T-helper 17 cell (primary cell): Measurements from ENCODE around the gene DPP4. TPM values are rescaled to one million over a fixed set of nuclear protein-coding genes. Genes with fewer than 3 reads are reported as not detected.

ENCODE experiments used
- ATAC-seq: fragments of 150-1000 bp; cut with Tn5 transposase; 2 replicates; pipeline ENCODE4 v1.10.0; 2021; ENCODE audit warnings: mild to moderate bottlenecking, moderate library complexity
- DNase-seq, 3 donors: peaks; one replicate each; pipeline versions ENCODE4 v3.0.0 to v3.0.0-alpha.2; 2020 to 2021
- H3K9me3 ChIP-seq: one replicate; pipeline ENCODE4 v1.7.0; 2013; ENCODE audit warnings: low read length, mild to moderate bottlenecking; ENCODE audit not compliant: control insufficient read depth, poor library complexity, severe bottlenecking
- H3K27ac Mint-ChIP-seq: one replicate; pipeline ENCODE4 v1.8.0; 2022; ENCODE audit warnings: mild to moderate bottlenecking, moderate library complexity, mixed read lengths
- H3K27me3 Mint-ChIP-seq: one replicate; pipeline ENCODE4 v1.8.0; 2022; ENCODE audit warnings: mixed read lengths
- H3K36me3 Mint-ChIP-seq: one replicate; pipeline ENCODE4 v1.8.0; 2022; ENCODE audit warnings: low read depth, mixed read lengths
- H3K4me1 Mint-ChIP-seq: one replicate; pipeline ENCODE4 v1.8.0; 2022; ENCODE audit warnings: mild to moderate bottlenecking, mixed read lengths
- H3K4me3 Mint-ChIP-seq: one replicate; pipeline ENCODE4 v1.8.0; 2022; ENCODE audit warnings: mild to moderate bottlenecking, moderate library complexity, mixed read lengths
- total RNA-seq, 4 donors: library from RNA in 2 of 4; stranded (reverse) in 2 of 4; gene quantifications; one replicate each; pipeline ENCODE4 v1.2.3 and lab custom pipeline; 2022 to 2026

The DPP4 gene
- total RNA-seq, 2 donors from 2014 or later = 53.6 to 57.3 TPM

GRCh38 chr2:161997916-161998471, 76.0 kb downstream of the DPP4 start:
- Mint-ChIP-seq H3K4me1 (peaks cover 49% of the 10 kb centered on the region), H3K36me3 (peaks cover 15% of the 10 kb centered on the region), H3K27ac (peak overlapping the region; percentile 99), H3K27me3 (no peaks in the 10 kb centered on the region), H3K4me3 (no peak overlapping the region)
- ATAC-seq = no peak
- peaks cover 4% of the 10 kb centered on the region for H3K9me3 ChIP-seq
- DNase-seq = no peak

GRCh38 chr2:161995553-161996016, 78.4 kb downstream of the DPP4 start:
- H3K36me3 Mint-ChIP-seq = peaks cover 5% of the 10 kb centered on the region
- DNase-seq (no peak), ATAC-seq (peak; percentile 65)
- H3K9me3 ChIP-seq = peaks cover 4% of the 10 kb centered on the region
- H3K4me1 Mint-ChIP-seq = peaks cover 57% of the 10 kb centered on the region
- peak overlapping the region; percentile 99 for H3K27ac Mint-ChIP-seq
- peak overlapping the region; percentile 83 for H3K4me3 Mint-ChIP-seq
- no peaks in the 10 kb centered on the region for H3K27me3 Mint-ChIP-seq

GRCh38 chr2:161994761-161995520, 79.1 kb downstream of the DPP4 start:
- peak overlapping the region; percentile 99 for H3K27ac Mint-ChIP-seq
- H3K36me3 Mint-ChIP-seq = peaks cover 5% of the 10 kb centered on the region
- ATAC-seq (no peak), DNase-seq (no peak)
- peaks cover under 1% of the 10 kb centered on the region for H3K9me3 ChIP-seq
- peak overlapping the region; percentile 83 for H3K4me3 Mint-ChIP-seq
- H3K4me1 Mint-ChIP-seq = peaks cover 56% of the 10 kb centered on the region
- H3K27me3 Mint-ChIP-seq = no peaks in the 10 kb centered on the region

- H3K36me3 Mint-ChIP-seq = no peaks in the 10 kb centered on the region
- H3K9me3 ChIP-seq = no peaks in the 10 kb centered on the region
- DNase-seq (peak in 1 of 3 donors; percentile 22), ATAC-seq (peak; percentile 85)
- no peaks in the 10 kb centered on the region for H3K27me3 Mint-ChIP-seq
- H3K4me1 Mint-ChIP-seq = peaks cover 42% of the 10 kb centered on the region
- peak overlapping the region; percentile 93 for H3K4me3 Mint-ChIP-seq
- H3K27ac Mint-ChIP-seq = peak overlapping the region; percentile 99
Observed at GRCh38 chr2:161992531-161992930, 81.5 kb downstream of the DPP4 start.

- ATAC-seq = no peak
- H3K36me3 Mint-ChIP-seq = no peaks in the 10 kb centered on the region
- no peaks in the 10 kb centered on the region for H3K27me3 Mint-ChIP-seq
- peak overlapping the region; percentile 99 for H3K27ac Mint-ChIP-seq
- DNase-seq = no peak
- peaks cover 40% of the 10 kb centered on the region for H3K4me1 Mint-ChIP-seq
- no peaks in the 10 kb centered on the region for H3K9me3 ChIP-seq
- H3K4me3 Mint-ChIP-seq = no peak overlapping the region
Observed at GRCh38 chr2:161991991-161992390, 82.0 kb downstream of the DPP4 start.

- no peak for DNase-seq
- Mint-ChIP-seq H3K4me1 (peaks cover 32% of the 10 kb centered on the region), H3K27me3 (no peaks in the 10 kb centered on the region), H3K36me3 (no peaks in the 10 kb centered on the region), H3K27ac (no peak overlapping the region), H3K4me3 (no peak overlapping the region)
- no peak for ATAC-seq
- H3K9me3 ChIP-seq = no peaks in the 10 kb centered on the region
Observed at GRCh38 chr2:161990741-161991140, 83.3 kb downstream of the DPP4 start.

GRCh38 chr2:161990036-161990435, 84.0 kb downstream of the DPP4 start:
- no peaks in the 10 kb centered on the region for H3K27me3 Mint-ChIP-seq

GRCh38 chr2:161988589-161988988, 85.4 kb downstream of the DPP4 start:
- H3K27me3 Mint-ChIP-seq = no peaks in the 10 kb centered on the region
- no peak overlapping the region for H3K4me3 Mint-ChIP-seq
- no peak overlapping the region for H3K27ac Mint-ChIP-seq
- no peak for DNase-seq
- no peak for ATAC-seq
- H3K36me3 Mint-ChIP-seq = no peaks in the 10 kb centered on the region
- H3K4me1 Mint-ChIP-seq = peaks cover 15% of the 10 kb centered on the region
- H3K9me3 ChIP-seq = no peaks in the 10 kb centered on the region

More at GRCh38 chr2:161990036-161990435, 84.0 kb downstream of the DPP4 start:
- no peaks in the 10 kb centered on the region for H3K36me3 Mint-ChIP-seq
- ATAC-seq = no peak
- H3K9me3 ChIP-seq = no peaks in the 10 kb centered on the region
- no peak overlapping the region for H3K4me3 Mint-ChIP-seq
- peaks cover 25% of the 10 kb centered on the region for H3K4me1 Mint-ChIP-seq
- no peak for DNase-seq
- H3K27ac Mint-ChIP-seq = no peak overlapping the region

GRCh38 chr2:161987311-161987710, 86.7 kb downstream of the DPP4 start:
- Mint-ChIP-seq H3K36me3 (peaks cover under 1% of the 10 kb centered on the region), H3K4me1 (peaks cover 8% of the 10 kb centered on the region)

GRCh38 chr2:161983866-161984265, 90.1 kb downstream of the DPP4 start:
- no peak overlapping the region for H3K4me3 Mint-ChIP-seq
- H3K36me3 Mint-ChIP-seq = peaks cover 3% of the 10 kb centered on the region
- no peaks in the 10 kb centered on the region for H3K9me3 ChIP-seq
- H3K27me3 Mint-ChIP-seq = no peaks in the 10 kb centered on the region
- peaks cover 12% of the 10 kb centered on the region for H3K4me1 Mint-ChIP-seq
- no peak overlapping the region for H3K27ac Mint-ChIP-seq
- ATAC-seq (no peak), DNase-seq (no peak)

More at GRCh38 chr2:161987311-161987710, 86.7 kb downstream of the DPP4 start:
- no peaks in the 10 kb centered on the region for H3K9me3 ChIP-seq
- Mint-ChIP-seq H3K27me3 (no peaks in the 10 kb centered on the region), H3K4me3 (no peak overlapping the region), H3K27ac (peak overlapping the region; percentile 22)
- DNase-seq (no peak), ATAC-seq (no peak)

GRCh38 chr2:161983331-161983651, 90.7 kb downstream of the DPP4 start:
- peaks cover 3% of the 10 kb centered on the region for H3K36me3 Mint-ChIP-seq
- H3K4me3 Mint-ChIP-seq = no peak overlapping the region
- no peaks in the 10 kb centered on the region for H3K27me3 Mint-ChIP-seq
- ATAC-seq (no peak), DNase-seq (no peak)
- peaks cover 11% of the 10 kb centered on the region for H3K4me1 Mint-ChIP-seq
- no peak overlapping the region for H3K27ac Mint-ChIP-seq
- H3K9me3 ChIP-seq = no peaks in the 10 kb centered on the region

GRCh38 chr2:161982548-161983330, 91.3 kb downstream of the DPP4 start:
- DNase-seq (no peak), ATAC-seq (no peak)
- Mint-ChIP-seq H3K27me3 (no peaks in the 10 kb centered on the region), H3K4me3 (no peak overlapping the region), H3K27ac (no peak overlapping the region), H3K36me3 (peaks cover 3% of the 10 kb centered on the region), H3K4me1 (peaks cover 9% of the 10 kb centered on the region)
- H3K9me3 ChIP-seq = no peaks in the 10 kb centered on the region

GRCh38 chr2:161981679-161982250, 92.2 kb downstream of the DPP4 start:
- Mint-ChIP-seq H3K36me3 (peaks cover 3% of the 10 kb centered on the region), H3K4me1 (peaks cover 9% of the 10 kb centered on the region), H3K4me3 (peak overlapping the region; percentile 31), H3K27me3 (no peaks in the 10 kb centered on the region), H3K27ac (no peak overlapping the region)
- ATAC-seq = no peak
- H3K9me3 ChIP-seq = no peaks in the 10 kb centered on the region
- no peak for DNase-seq
